HG02852 (cell line): Measurements from ENCODE around the gene SLC22A8.
"Not testable (repeated sequence)": the region's sequence is repeated elsewhere in the genome, so short reads cannot be mapped to it uniquely, and the experiment has no call there.

ENCODE experiments used
- ATAC-seq: cut with Tn5 transposase; IDR thresholded peaks from one replicate; pipeline ENCODE4 v1.9.1; 2021; ENCODE audit warnings: mild to moderate bottlenecking, moderate library complexity; ENCODE audit not compliant: unreplicated experiment

SLC22A8 gene

GRCh38 chr11:62988276-62988675 lies 27.4 kb downstream of the SLC22A8 start:
- no peak for ATAC-seq

GRCh38 chr11:62985041-62985750 lies 30.4 kb downstream of the SLC22A8 start:
- no peak for ATAC-seq

- ATAC-seq, result no peak
These were observed 31.1 kb downstream of the SLC22A8 start, which contains the start of gene SLC22A6 for GRCh38 chr11:62984451-62984991. Gene SLC22A6, minus strand, starts transcription at chr11:62984967. Its CDS starts 277 bp downstream, at chr11:62984690.

- ATAC-seq, result no peak
These were observed 32.0 kb downstream of the SLC22A8 start for GRCh38 chr11:62983536-62984199.

GRCh38 chr11:62981743-62982142 lies 33.9 kb downstream of the SLC22A8 start:
- ATAC-seq, result no peak

- no peak for ATAC-seq
These were observed 35.4 kb downstream of the SLC22A8 start for GRCh38 chr11:62980133-62980760.

GRCh38 chr11:62976109-62976508 lies 39.5 kb downstream of the SLC22A8 start:
- no peak for ATAC-seq

- no peak for ATAC-seq
These were observed 40.7 kb downstream of the SLC22A8 start for GRCh38 chr11:62974848-62975522.

GRCh38 chr11:62965574-62965973 lies 50.1 kb downstream of the SLC22A8 start:
- no peak for ATAC-seq

GRCh38 chr11:62962391-62962790 lies 53.2 kb downstream of the SLC22A8 start:
- ATAC-seq, result no peak

- no peak for ATAC-seq
These were observed 54.5 kb downstream of the SLC22A8 start for GRCh38 chr11:62961017-62961570.

- no peak for ATAC-seq
These were observed 56.1 kb downstream of the SLC22A8 start for GRCh38 chr11:62959422-62959980.

GRCh38 chr11:62958547-62959421 lies 56.9 kb downstream of the SLC22A8 start:
- ATAC-seq, result no peak

- no peak for ATAC-seq
These were observed 58.5 kb downstream of the SLC22A8 start for GRCh38 chr11:62957147-62957546.

- no peak for ATAC-seq
These were observed 61.2 kb downstream of the SLC22A8 start for GRCh38 chr11:62954478-62954877.

- no peak for ATAC-seq
These were observed 61.8 kb downstream of the SLC22A8 start for GRCh38 chr11:62953811-62954210.

GRCh38 chr11:62948765-62949320 lies 66.8 kb downstream of the SLC22A8 start:
- ATAC-seq, result no peak

- ATAC-seq, result not testable (repeated sequence)
These were observed 70.1 kb downstream of the SLC22A8 start for GRCh38 chr11:62945538-62945937.
